SH-SY5Y (cell line): Measurements from ENCODE around the gene CTNNBIP1.

Source experiments
- GATA2 ChIP-seq: IDR thresholded peaks from 2 replicates; pipeline ENCODE4 v1.6.1; 2011; ENCODE audit warnings: mild to moderate bottlenecking, low read depth, low read length
- GATA3 ChIP-seq: IDR thresholded peaks from 2 replicates; pipeline ENCODE4 v1.6.1; 2011; ENCODE audit warnings: low read depth, mild to moderate bottlenecking, low read length, moderate library complexity

DNA sequence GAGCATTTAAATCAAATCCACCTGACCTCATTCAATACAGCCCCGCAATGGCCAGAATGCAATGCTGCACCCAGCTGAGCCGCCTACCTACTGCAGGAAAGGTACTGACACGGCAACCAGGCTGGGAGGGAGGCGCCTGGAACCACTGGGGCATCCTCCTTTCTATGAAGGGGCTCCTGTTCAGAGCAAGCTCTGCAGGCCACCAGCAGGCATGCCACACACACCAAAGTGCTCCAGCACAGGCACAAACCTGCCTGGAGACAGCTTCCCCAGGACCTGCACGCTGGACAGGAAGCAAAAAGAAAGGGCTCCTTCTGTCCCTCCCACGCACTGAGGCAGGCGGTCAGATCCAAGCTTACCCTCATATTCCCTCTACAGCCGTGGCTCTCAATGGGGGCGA, 21.2 kb downstream of the CTNNBIP1 start:
- TF ChIP-seq GATA2 (no peak), GATA3 (no peak)
